Neural progenitor cell (in vitro differentiated cells): Measurements from ENCODE around the gene SRSF7.

Experiments
- EZH2 ChIP-seq: fragments of 200-600 bp; sonication (generic); IDR thresholded peaks from 2 replicates; pipeline ENCODE4 v1.6.1; 2017; ENCODE audit warnings: antibody characterized with exemption, mild to moderate bottlenecking, moderate library complexity
- TF ChIP-seq, protein P1 (sequence below): fragments of 200-600 bp; sonication (generic); IDR thresholded peaks from 2 replicates; pipeline ENCODE4 v1.5.1; 2017; ENCODE audit warnings: antibody characterized with exemption, mild to moderate bottlenecking

GRCh38 chr2:38727661-38728060 is 23.5 kb downstream of the SRSF7 start:
- TF ChIP-seq, protein P1, sequence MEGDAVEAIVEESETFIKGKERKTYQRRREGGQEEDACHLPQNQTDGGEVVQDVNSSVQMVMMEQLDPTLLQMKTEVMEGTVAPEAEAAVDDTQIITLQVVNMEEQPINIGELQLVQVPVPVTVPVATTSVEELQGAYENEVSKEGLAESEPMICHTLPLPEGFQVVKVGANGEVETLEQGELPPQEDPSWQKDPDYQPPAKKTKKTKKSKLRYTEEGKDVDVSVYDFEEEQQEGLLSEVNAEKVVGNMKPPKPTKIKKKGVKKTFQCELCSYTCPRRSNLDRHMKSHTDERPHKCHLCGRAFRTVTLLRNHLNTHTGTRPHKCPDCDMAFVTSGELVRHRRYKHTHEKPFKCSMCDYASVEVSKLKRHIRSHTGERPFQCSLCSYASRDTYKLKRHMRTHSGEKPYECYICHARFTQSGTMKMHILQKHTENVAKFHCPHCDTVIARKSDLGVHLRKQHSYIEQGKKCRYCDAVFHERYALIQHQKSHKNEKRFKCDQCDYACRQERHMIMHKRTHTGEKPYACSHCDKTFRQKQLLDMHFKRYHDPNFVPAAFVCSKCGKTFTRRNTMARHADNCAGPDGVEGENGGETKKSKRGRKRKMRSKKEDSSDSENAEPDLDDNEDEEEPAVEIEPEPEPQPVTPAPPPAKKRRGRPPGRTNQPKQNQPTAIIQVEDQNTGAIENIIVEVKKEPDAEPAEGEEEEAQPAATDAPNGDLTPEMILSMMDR: no peak
- TF ChIP-seq EZH2: no peak
